Upper lobe of right lung (tissue), 1 donor: ENCODE data around the gene ADAMTSL3. TPM values are rescaled to one million over a fixed set of nuclear protein-coding genes. Genes with fewer than 3 reads are reported as not detected.

Experiments used
- ATAC-seq: fragments of 200-7000 bp; cut with Tn5 transposase; one replicate; pipeline ENCODE4 v1.9.1; 2020; ENCODE audit warnings: mild to moderate bottlenecking, moderate library complexity
- DNase-seq: peaks from one replicate; pipeline ENCODE4 v3.0.0-alpha.2; 2020
- H3K27ac ChIP-seq: fragments of 200-600 bp; one replicate; pipeline ENCODE4 v1.8.0; 2022
- H3K27me3 ChIP-seq: fragments of 200-600 bp; one replicate; pipeline ENCODE4 v1.8.0; 2022; ENCODE audit warnings: mild to moderate bottlenecking
- H3K36me3 ChIP-seq: fragments of 200-600 bp; one replicate; pipeline ENCODE4 v1.8.0; 2022
- H3K4me1 ChIP-seq: fragments of 200-600 bp; one replicate; pipeline ENCODE4 v1.8.0; 2022
- H3K4me3 ChIP-seq: fragments of 200-600 bp; one replicate; pipeline ENCODE4 v1.8.0; 2022; ENCODE audit warnings: mild to moderate bottlenecking
- H3K9me3 ChIP-seq: fragments of 200-600 bp; one replicate; pipeline ENCODE4 v1.8.0; 2022
- intact Hi-C: fragments of 100-400 bp; cut with DNase I; formaldehyde crosslinking; loops from one replicate; pipeline ENCODE4 v1.11.0; 2022
- total RNA-seq: library from RNA; stranded (reverse); fragmentation: NEBNext Ultra II Directional; extraction: Animal tissue kit (Norgen Biotek cat#: 25700); gene quantifications from one replicate; pipeline ENCODE4 v1.2.1, GENCODE V29; 2021
- TF ChIP-seq, protein P1 (sequence below): fragments of 200-600 bp; IDR thresholded peaks from one replicate; pipeline ENCODE4 v1.8.0; 2022; ENCODE audit warnings: antibody characterized with exemption
- donor health status: DM: no; HTN: yes; CAD: no; lungs with severe emphysema.

Gene ADAMTSL3
- total RNA-seq, 1 donor from 2014 or later = 26.2 TPM

DNA sequence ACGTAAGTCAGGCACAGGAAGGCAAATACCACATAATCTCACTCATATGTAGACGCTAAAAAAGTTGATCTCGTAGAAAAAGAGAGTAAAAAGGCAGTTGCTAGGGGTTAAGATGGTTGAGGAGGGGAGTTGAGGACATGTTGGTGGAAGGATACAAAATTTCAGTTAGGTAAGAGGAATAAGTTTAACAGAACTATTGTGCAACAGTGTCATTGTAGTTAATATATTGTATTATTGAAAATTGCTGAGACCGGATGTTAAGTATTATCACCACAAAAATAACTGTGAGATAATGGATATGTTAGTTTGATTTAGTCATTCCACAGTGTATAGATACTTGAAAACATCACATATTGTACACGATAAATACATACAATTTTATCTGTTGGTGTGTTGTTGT lies 139.1 kb downstream of the ADAMTSL3 start:
- TF ChIP-seq, protein P1, sequence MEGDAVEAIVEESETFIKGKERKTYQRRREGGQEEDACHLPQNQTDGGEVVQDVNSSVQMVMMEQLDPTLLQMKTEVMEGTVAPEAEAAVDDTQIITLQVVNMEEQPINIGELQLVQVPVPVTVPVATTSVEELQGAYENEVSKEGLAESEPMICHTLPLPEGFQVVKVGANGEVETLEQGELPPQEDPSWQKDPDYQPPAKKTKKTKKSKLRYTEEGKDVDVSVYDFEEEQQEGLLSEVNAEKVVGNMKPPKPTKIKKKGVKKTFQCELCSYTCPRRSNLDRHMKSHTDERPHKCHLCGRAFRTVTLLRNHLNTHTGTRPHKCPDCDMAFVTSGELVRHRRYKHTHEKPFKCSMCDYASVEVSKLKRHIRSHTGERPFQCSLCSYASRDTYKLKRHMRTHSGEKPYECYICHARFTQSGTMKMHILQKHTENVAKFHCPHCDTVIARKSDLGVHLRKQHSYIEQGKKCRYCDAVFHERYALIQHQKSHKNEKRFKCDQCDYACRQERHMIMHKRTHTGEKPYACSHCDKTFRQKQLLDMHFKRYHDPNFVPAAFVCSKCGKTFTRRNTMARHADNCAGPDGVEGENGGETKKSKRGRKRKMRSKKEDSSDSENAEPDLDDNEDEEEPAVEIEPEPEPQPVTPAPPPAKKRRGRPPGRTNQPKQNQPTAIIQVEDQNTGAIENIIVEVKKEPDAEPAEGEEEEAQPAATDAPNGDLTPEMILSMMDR = no peak

DNA sequence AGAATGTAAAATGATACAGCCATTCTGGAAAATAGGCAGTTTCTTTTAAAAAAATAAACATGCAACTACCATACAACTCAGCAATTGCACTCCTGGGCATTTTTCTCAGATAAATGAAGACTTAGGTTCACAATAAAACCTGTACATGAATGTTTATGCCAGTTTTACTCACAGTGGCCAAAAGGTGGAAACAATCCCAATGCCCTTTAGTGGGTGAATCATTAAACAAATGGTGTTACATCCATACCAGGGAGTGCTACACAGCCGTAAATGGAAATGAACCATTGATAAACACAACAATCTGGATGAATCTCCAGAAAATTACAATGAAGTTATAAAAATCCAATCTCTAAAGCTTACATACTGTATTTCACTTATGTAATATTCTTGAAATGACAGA lies 140.3 kb downstream of the ADAMTSL3 start:
- H3K9me3 ChIP-seq = no peaks in the 10 kb centered on the region
- no peaks in the 10 kb centered on the region for H3K4me1 ChIP-seq
- no peak overlapping the region for H3K4me3 ChIP-seq
- TF ChIP-seq, protein P1 = no peak
- no peaks in the 10 kb centered on the region for H3K36me3 ChIP-seq
- no peak overlapping the region for H3K27ac ChIP-seq
- no peaks in the 10 kb centered on the region for H3K27me3 ChIP-seq
- no peak for DNase-seq
- intact Hi-C loops = no loop called here
- no peak for ATAC-seq

More for the DNA sequence above, 139.1 kb downstream of the ADAMTSL3 start:
- H3K4me3 ChIP-seq = no peak overlapping the region
- H3K27ac ChIP-seq = no peak overlapping the region
- H3K9me3 ChIP-seq = no peaks in the 10 kb centered on the region
- H3K27me3 ChIP-seq = no peaks in the 10 kb centered on the region
- intact Hi-C loops = no loop called here
- DNase-seq (no peak), ATAC-seq (no peak)
- no peaks in the 10 kb centered on the region for H3K36me3 ChIP-seq
- H3K4me1 ChIP-seq = no peaks in the 10 kb centered on the region

DNA sequence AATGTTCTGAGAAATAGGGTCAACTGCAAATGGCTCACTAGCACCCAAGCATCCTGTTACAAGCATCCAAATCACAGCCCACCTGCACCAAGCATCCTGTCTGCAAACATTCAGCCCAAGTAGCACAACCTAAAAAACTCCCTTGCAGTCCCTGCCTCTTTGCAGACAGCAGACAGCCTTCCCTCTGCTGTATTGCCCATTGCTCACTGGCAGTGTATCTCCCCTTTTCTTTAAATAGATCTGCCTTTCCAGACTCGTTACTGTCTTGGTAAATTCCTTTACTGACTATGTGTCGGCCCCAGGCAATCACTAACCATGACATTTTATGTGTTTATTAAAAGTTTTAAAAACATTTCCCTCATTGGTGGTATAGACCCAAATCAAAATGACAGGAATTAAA lies 155.4 kb downstream of the ADAMTSL3 start:
- ATAC-seq (no peak), DNase-seq (no peak)
- Histone ChIP-seq H3K27me3 (no peaks in the 10 kb centered on the region), H3K36me3 (no peaks in the 10 kb centered on the region), H3K9me3 (peaks cover 9% of the 10 kb centered on the region), H3K4me1 (no peaks in the 10 kb centered on the region), H3K4me3 (no peak overlapping the region), H3K27ac (no peak overlapping the region)
- TF ChIP-seq, protein P1 = no peak
- intact Hi-C loops = no loop called here

DNA sequence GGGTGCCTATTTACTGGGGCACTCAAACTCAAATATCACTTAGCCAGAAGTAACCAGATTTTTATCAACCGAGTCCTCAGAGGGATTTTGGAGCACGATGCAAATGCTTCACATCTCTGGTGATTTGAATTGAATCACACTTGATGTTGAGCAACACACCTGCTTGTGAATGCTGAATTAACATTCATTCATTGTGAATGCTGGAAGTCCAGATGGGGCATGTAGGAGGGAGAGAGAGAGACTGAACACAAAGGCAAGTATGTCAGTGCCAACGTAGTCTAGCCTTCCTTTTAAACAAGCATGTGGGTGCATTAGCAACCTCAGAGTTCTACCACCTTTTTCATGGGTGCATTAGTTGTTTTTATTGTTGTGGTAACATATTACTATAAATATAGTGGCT lies 156.2 kb downstream of the ADAMTSL3 start:
- intact Hi-C loops = no loop called here
- DNase-seq = no peak
- Histone ChIP-seq H3K36me3 (no peaks in the 10 kb centered on the region), H3K4me3 (no peak overlapping the region), H3K27ac (no peak overlapping the region), H3K9me3 (peaks cover 9% of the 10 kb centered on the region), H3K4me1 (no peaks in the 10 kb centered on the region), H3K27me3 (no peaks in the 10 kb centered on the region)
- ATAC-seq = no peak
- TF ChIP-seq, protein P1 = no peak

DNA sequence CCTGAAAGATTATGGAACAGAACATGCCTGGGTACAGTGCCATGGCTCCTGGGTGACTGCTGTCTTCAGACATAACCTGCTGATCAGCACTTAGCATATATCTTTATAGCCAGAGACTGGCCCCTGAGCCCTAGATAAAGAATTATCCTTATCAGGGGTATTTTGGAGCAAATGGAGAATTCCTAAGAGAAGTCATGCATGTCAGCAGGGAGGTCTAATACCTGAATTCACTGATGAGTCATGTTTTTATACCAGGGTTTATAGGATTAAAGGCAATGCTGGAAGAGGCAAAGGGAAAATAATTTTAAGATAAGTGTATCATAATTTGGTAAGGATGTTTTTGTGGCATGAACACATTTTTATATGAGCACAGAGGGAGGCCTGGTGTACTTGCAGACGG lies 159.8 kb downstream of the ADAMTSL3 start:
- H3K27me3 ChIP-seq = no peaks in the 10 kb centered on the region
- H3K36me3 ChIP-seq = no peaks in the 10 kb centered on the region
- H3K4me3 ChIP-seq = no peak overlapping the region
- intact Hi-C loops = no loop called here
- H3K27ac ChIP-seq = no peak overlapping the region
- TF ChIP-seq, protein P1 = no peak
- H3K4me1 ChIP-seq = no peaks in the 10 kb centered on the region
- H3K9me3 ChIP-seq = no peaks in the 10 kb centered on the region
- DNase-seq (no peak), ATAC-seq (no peak)

DNA sequence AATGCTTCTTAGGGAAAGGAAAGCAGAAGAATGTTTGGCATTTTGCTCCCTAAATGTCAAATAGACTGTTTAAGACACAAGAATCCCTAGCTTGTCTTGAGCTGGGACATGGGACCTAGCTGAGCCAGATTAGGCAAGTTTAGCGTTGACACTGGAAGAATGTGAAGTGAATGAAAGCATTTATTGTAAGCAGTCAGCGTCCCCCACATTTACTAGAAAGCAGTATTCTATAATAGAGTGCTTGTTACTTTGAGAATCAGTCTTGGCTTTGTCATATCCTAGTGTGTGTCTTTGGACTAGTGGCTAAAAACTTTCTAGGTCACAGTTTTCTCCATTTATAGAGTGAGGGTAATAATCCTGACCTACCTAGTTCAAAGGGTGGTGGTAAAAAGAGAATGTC lies 161.6 kb downstream of the ADAMTSL3 start:
- H3K9me3 ChIP-seq = no peaks in the 10 kb centered on the region

More for the DNA sequence above, 161.6 kb downstream of the ADAMTSL3 start:
- Histone ChIP-seq H3K27ac (no peak overlapping the region), H3K4me1 (no peaks in the 10 kb centered on the region), H3K4me3 (no peak overlapping the region), H3K36me3 (no peaks in the 10 kb centered on the region), H3K27me3 (no peaks in the 10 kb centered on the region)
- TF ChIP-seq, protein P1 = no peak
- DNase-seq (no peak), ATAC-seq (no peak)
- intact Hi-C loops = no loop called here
